ENCODE measurements around the gene CELF2.

DNA sequence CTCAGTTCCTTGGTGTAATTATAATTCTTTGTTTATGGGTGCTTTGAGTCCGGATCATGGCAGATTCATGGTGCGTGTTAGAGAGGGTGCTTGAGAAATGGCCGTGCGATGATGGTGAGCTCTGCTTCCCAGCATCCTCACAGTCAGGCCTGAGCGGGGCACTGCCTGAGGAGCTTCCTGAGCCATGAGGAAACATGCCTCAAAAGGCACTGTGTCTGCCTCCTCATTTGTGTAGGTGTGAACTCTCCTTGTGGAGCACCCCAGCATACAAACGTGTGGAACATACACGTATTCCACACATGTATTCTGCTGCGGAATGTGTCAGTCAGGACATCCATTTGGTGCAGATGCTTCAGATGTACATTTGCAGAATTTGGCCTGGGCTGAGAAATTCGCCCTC lies 205.4 kb downstream of the CELF2 start:
- TF ChIP-seq, protein P1, sequence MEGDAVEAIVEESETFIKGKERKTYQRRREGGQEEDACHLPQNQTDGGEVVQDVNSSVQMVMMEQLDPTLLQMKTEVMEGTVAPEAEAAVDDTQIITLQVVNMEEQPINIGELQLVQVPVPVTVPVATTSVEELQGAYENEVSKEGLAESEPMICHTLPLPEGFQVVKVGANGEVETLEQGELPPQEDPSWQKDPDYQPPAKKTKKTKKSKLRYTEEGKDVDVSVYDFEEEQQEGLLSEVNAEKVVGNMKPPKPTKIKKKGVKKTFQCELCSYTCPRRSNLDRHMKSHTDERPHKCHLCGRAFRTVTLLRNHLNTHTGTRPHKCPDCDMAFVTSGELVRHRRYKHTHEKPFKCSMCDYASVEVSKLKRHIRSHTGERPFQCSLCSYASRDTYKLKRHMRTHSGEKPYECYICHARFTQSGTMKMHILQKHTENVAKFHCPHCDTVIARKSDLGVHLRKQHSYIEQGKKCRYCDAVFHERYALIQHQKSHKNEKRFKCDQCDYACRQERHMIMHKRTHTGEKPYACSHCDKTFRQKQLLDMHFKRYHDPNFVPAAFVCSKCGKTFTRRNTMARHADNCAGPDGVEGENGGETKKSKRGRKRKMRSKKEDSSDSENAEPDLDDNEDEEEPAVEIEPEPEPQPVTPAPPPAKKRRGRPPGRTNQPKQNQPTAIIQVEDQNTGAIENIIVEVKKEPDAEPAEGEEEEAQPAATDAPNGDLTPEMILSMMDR (IDR thresholded peaks at IDR 0.05; ENCODE audit: poor library complexity, severe bottlenecking): no peak
- no peak for TF ChIP-seq SMC3 (conservative IDR thresholded peaks at IDR 0.05; ENCODE audit: poor library complexity)
- TF ChIP-seq TAF1 (IDR thresholded peaks at IDR 0.05; ENCODE audit: low read depth): no peak
- no peak for TF ChIP-seq POLR2AphosphoS5 (IDR thresholded peaks at IDR 0.05)
- TF ChIP-seq, protein P2, sequence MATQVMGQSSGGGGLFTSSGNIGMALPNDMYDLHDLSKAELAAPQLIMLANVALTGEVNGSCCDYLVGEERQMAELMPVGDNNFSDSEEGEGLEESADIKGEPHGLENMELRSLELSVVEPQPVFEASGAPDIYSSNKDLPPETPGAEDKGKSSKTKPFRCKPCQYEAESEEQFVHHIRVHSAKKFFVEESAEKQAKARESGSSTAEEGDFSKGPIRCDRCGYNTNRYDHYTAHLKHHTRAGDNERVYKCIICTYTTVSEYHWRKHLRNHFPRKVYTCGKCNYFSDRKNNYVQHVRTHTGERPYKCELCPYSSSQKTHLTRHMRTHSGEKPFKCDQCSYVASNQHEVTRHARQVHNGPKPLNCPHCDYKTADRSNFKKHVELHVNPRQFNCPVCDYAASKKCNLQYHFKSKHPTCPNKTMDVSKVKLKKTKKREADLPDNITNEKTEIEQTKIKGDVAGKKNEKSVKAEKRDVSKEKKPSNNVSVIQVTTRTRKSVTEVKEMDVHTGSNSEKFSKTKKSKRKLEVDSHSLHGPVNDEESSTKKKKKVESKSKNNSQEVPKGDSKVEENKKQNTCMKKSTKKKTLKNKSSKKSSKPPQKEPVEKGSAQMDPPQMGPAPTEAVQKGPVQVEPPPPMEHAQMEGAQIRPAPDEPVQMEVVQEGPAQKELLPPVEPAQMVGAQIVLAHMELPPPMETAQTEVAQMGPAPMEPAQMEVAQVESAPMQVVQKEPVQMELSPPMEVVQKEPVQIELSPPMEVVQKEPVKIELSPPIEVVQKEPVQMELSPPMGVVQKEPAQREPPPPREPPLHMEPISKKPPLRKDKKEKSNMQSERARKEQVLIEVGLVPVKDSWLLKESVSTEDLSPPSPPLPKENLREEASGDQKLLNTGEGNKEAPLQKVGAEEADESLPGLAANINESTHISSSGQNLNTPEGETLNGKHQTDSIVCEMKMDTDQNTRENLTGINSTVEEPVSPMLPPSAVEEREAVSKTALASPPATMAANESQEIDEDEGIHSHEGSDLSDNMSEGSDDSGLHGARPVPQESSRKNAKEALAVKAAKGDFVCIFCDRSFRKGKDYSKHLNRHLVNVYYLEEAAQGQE (IDR thresholded peaks at IDR 0.05; ENCODE audit: borderline replicate concordance): no peak
- no peak for TF ChIP-seq EZH2 (IDR thresholded peaks at IDR 0.05; ENCODE audit: borderline replicate concordance, insufficient read depth, low read length, poor library complexity, severe bottlenecking)
- TF ChIP-seq RAD21 (conservative IDR thresholded peaks at IDR 0.05): no peak
- TF ChIP-seq EP300 (conservative IDR thresholded peaks at IDR 0.05; ENCODE audit: poor library complexity, severe bottlenecking): no peak
